SU-DHL-6 (cell line): ENCODE results near the gene CCT5.
"Not testable (repeated sequence)": the region's sequence is repeated elsewhere in the genome, so short reads cannot be mapped to it uniquely, and the experiment has no call there.

ENCODE experiments used
- EZH2phosphoT487 ChIP-seq: fragments of 200-600 bp; sonication (generic), shearing (Covaris generic); conservative IDR thresholded peaks from 2 replicates; pipeline ENCODE4 v1.6.1; 2018; ENCODE audit warnings: mild to moderate bottlenecking, antibody characterized with exemption, low read length, moderate library complexity, mixed read lengths
- TF ChIP-seq, protein P1 (sequence below): fragments of 200-600 bp; sonication (generic); IDR thresholded peaks from one replicate; pipeline ENCODE4 v1.5.1; 2017; ENCODE audit warnings: antibody characterized with exemption, mild to moderate bottlenecking, low read length, moderate library complexity; ENCODE audit not compliant: insufficient read depth, poor library complexity, severe bottlenecking

DNA sequence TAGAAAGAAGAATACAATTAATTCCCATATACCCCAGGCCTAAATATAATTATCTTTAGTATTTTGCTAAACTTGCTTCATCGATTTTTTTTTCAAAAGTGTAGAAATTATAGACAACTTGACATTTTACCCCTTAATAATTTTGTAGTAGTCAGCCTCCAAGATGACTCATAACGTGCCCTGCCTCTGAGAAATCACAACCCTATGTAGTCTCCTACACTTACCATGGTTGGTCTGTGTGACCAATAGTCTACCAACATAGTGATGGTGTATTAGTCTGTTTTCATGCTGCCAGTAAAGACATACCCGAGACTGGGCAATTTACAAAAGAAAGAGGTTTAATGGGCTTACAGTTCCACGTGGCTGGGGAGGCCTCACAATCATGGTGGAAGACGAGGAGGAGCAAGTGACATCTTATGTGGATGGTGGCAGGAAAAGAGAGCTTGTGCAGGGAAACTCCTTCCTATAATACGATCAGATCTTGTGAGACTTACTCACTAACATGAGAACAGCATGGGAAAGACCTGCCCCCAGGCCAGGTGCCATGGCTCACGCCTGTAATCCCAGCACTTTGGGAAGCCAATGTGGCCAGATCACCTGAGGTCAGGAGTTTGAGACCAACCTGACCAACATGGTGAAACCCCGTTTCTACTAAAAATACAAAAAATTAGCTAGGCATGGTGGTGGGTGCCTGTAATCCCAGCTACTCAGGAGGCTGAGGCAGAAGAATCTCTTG, 60.9 kb downstream of the CCT5 start:
- TF ChIP-seq, protein P1, sequence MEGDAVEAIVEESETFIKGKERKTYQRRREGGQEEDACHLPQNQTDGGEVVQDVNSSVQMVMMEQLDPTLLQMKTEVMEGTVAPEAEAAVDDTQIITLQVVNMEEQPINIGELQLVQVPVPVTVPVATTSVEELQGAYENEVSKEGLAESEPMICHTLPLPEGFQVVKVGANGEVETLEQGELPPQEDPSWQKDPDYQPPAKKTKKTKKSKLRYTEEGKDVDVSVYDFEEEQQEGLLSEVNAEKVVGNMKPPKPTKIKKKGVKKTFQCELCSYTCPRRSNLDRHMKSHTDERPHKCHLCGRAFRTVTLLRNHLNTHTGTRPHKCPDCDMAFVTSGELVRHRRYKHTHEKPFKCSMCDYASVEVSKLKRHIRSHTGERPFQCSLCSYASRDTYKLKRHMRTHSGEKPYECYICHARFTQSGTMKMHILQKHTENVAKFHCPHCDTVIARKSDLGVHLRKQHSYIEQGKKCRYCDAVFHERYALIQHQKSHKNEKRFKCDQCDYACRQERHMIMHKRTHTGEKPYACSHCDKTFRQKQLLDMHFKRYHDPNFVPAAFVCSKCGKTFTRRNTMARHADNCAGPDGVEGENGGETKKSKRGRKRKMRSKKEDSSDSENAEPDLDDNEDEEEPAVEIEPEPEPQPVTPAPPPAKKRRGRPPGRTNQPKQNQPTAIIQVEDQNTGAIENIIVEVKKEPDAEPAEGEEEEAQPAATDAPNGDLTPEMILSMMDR = not testable (repeated sequence)
- not testable (repeated sequence) for TF ChIP-seq EZH2phosphoT487
